HG02678 (cell line): ENCODE measurements around the gene ATP2B3.
A peak's percentile ranks its signal among the peaks of the same experiment; 100 is the strongest.

Experiments
- ATAC-seq: cut with Tn5 transposase; IDR thresholded peaks from one replicate; pipeline ENCODE4 v1.9.1; 2021; ENCODE audit warnings: mild to moderate bottlenecking, moderate library complexity; ENCODE audit not compliant: unreplicated experiment

The ATP2B3 gene

DNA sequence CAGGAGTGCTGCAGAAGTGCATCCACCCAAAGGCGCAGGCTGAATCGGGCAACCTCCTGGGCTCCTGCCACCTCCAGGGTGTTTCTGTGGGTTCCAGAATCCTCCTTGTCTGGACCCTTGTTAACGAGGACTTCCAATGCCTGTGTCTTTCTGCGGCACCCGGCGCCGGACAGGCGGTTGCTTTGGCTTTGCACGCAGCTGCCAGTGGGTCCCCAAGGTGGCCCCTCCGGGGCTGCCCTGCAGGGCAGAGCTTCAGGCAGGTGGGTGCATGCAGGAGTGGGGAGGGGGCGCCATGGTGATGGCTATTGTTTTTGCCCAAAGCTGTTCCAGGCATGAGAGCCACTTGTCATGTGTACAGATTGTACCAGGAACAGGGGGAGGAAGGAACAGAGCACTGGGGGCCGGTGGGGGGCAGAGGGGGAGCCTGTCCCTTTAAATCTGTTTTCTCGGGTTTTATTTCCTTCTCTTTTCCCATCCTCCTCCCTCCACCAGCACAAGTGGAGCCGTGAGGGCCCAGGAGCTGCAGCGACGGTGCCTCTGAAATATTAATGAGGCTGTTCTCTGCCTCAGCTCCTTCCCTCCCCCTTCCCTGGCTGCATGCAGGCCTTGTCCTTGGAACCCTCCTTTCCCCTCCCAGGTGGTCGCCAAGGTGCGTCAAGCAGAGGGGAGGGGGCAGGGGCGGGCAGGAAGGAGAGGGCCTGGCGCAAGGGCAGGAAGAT lies 13.1 kb downstream of the ATP2B3 start:
- ATAC-seq = no peak

DNA sequence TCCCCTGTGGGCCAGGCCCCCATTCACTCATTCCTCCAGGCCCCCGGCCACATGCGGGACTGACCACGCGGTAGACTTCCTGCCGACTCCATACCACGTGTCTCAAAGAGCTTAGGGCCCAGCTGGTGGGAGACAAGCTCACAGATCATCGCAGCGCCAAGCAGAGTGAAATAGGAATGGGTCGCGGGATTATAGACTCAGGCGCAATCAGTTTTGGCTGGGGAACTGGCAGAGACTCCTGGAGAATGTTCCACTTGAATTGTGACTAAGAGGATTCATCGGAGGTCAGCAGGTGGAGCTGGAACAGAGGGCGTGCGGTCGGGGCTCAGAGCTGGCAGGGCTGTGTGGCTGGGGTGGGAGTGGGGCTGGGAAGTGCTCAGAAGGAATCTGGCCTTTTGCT lies 15.6 kb downstream of the ATP2B3 start:
- no peak for ATAC-seq

DNA sequence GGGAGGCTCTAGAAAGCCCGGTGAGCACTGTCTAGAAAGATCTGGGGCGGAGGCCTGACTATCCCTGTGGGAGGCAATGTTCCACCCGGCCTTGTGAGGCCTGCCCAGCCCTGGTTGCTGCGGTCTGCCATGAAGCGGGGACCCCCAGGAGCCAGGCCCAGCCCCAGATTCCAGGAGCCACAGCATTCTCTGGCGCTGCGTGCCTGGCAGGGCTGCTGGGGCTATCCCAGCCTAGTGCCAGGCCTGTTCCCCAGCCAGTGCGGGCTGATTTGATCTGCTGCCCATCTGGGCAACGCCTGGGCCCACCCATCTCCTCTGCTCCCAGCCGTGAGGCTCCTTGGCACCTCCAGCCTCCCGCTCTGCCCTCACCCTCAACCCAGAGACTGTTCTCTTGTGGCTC lies 19.6 kb downstream of the ATP2B3 start:
- ATAC-seq = no peak

DNA sequence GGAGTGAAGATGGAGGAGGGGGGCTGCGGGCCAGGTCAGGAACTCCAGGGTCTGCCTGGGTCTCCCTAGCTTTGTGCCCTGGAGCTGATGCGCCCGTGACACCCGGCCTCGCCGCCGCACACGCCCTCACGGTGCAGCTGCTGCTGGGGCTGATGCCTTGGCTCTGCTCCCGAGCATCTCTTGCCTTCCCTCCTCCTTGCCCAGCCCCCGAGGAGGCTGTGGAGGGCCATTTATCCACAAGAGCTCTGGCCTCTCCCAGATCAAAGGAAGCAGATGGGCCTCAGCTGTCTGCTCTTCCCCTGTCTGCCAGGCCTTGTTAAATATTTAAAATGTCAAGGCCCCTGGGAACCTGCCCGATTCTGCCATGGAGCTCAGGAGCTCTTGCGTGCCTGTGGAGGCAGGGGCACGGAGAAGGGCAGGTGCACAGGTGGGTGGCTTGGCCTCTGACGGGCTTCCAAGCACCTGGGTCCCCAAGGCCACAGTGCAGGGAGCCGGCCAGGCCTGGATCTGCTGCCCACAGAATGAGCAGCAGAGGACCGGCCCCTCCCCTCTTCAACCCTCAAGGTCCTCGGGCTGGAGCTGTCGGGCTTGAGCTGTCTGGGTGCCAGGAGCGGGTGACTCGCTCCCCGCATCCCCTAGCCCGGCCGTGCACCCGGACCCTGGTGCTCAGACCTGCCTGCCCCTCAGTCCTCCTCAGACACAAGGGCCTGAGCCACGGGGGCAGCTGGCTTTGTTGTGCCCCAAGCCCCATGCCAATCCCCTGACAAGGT lies 20.3 kb downstream of the ATP2B3 start:
- ATAC-seq = no peak

DNA sequence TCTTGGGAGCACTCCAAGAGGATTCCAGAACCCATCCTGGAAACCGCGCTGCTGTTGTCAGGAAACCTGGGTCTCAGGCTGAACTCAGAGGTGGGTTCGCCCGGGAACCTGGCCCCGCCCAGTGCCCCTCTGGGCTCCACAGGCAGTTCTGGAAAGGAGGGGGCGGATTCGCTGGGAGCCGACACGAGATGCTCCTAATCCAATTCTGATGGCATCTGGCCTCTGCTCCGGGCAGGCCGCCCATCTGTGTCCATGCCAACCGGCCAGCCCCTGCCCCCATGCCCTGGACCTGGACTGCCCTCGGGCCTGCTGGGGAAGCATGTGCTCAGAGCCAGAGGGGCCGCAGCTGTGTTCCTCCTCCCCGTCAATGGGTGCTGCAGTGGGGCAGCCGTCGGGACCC lies 21.0 kb downstream of the ATP2B3 start:
- no peak for ATAC-seq

DNA sequence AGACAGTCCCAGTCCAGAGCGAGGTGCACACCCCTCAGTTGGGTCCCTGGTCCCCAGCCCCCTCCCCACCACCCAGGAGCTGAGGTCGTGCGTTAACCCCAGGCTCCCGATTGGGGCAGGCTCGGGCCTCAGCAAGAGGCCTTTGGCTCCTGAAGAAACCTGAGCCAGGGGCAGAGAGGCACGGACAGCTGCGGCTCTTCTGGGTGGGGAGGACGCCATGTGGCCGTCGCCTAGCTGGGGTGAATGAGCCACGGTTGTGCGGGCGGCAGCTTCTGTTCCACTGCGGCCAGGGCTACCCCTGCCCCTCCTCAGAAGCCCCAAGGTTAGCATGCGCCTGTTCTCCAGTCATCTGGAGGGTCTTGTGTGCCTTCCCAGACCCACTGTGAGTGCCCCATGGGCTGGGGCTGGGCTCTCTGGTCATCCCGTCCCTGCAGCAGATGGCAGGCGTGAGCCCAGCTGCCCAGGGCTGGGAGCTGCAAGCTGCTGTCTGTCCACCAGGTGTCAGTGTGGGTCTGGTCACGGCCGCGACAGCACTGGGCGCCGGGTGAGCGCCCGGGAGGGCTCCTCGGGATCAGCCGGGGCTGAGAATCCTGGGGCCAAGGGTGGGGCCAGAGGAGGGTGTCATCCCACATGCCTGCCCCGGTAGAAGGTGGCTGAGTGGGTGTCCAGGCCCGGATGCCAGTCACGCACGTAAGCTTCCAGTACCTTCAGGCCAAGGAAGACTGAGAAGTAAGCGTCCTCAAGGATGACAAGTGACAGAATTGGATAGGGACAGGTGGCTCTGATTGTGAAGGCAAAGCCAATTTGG lies 21.9 kb downstream of the ATP2B3 start:
- peak; percentile 64 for ATAC-seq

DNA sequence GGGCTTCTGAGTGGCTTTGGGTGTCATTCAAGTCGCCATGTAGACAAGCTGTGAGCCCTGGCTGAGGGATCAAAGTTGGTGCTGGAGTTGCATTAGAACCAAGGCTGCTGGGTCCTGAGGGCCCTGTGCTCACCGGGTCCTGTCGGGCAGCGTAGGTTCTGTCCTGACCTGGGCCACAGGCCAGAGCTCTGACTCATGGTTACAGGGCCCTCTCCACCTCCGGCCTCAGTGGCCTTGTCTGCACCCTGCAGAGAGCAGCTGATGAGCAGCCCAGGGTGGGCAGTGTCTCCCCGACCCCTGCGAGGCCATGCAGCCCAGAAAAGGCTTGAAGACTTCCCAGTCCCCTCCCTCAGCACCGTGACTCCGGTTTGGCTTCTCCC lies 22.5 kb downstream of the ATP2B3 start:
- ATAC-seq = no peak

DNA sequence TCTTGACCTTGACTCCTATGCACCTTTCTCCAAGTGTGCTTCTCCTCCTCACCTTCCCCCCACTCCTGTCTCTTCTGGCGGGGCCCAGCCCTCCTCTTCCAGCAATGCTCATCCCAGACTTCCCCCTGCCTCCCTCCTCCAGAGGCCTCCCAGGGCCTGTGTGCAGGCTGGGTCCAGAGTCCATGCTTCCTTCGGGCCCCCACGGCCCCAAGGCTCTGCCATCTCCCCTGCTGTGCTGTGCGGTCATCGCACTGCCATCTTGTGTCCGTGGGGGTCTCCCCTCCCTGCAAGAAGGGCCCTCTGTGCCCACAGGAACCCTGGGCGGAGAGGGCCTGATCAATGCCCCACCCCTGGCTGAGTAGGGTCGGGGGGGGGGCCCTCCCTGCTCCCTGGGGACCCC lies 27.3 kb downstream of the ATP2B3 start:
- ATAC-seq = no peak

DNA sequence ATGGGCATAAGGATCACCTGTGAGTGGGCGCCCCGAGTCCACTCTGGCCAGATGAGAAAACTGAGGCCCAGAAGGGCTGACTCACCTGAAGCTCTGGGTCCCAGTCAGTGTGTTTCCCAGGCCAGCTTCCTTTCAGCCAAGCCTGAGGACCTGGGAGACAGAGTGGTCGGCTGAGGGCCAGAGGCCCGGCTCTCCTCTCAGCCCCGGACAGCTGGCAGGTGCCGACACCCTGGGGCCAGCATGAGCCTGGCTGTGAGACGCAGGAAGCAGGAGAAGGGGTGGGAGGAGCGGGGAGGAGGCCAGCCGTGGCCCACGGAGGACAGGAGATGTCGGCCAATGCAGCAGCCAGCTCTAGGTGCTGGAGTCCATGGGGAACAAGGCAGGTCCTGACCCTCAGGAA lies 28.9 kb downstream of the ATP2B3 start:
- ATAC-seq = no peak

DNA sequence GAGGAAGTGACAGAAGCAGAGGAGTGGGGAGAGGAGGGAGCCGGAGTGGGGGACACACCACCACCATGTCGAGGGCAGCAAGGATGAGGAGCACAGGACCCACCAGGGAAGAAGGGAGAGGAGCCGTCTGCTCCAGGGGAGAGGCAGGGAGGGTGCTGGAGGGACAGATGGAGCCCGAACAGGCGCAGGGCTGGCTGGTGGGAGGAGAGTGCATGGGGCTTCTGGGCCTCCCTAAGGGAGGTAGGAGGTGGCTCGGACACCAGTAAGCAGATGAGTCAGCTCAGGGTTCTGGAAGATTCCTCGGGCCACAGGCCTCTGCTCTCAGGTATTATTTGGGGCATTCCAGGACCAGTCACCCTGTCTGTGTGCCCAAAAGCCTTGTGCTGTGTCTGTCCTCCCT lies 29.8 kb downstream of the ATP2B3 start:
- ATAC-seq = no peak

DNA sequence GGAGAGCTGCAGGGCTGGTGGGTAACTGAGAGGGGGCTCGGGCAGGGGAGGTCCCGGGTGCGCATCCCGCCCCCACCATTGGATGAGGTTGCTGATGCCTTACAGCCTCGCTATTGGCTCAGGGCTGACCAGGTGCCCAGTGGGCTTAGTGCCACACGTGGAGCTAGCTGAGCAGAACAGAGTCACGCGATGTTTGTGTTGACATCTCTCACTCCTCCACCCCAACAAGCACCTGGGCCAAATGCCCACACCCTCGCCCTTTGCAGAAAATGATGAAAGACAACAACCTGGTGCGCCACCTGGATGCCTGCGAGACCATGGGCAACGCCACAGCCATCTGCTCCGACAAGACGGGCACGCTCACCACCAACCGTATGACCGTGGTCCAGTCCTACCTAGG lies 31.8 kb downstream of the ATP2B3 start:
- no peak for ATAC-seq

DNA sequence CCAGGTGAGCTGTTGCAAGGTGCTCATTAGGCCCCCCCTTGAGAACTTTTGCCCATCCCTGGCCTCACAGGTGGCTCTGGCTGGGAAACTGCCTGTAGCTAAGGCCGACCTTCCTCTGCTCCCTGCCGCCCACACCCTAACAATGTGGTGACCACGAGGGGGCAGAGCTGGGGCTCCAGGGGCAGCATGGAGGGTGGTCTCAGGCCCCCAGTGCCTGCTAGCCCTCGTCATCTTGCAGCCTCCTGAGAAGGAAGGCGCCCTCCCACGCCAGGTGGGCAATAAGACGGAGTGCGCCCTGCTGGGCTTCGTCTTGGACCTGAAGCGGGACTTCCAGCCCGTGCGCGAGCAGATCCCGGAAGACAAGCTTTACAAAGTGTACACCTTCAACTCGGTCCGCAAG lies 32.4 kb downstream of the ATP2B3 start:
- ATAC-seq = no peak

DNA sequence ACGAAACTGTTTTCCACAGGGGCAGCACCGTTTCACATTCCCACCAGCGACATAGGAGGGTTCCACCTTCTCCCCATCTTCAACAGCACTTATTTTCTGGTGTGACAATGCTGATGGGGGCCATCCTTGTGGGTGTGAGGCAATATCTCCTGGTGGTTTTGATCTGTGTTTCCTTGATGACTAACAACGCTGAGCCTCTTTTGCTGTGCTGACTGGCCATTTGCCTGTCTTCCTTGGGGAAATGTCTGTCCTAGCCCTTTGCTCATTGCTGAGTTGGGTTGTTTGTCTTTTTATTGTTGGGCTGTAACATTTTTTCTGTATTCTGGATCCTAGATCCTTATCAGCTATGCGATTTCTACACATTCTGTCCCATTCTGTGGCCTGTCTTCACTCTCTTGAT lies 33.7 kb downstream of the ATP2B3 start:
- ATAC-seq = no peak

DNA sequence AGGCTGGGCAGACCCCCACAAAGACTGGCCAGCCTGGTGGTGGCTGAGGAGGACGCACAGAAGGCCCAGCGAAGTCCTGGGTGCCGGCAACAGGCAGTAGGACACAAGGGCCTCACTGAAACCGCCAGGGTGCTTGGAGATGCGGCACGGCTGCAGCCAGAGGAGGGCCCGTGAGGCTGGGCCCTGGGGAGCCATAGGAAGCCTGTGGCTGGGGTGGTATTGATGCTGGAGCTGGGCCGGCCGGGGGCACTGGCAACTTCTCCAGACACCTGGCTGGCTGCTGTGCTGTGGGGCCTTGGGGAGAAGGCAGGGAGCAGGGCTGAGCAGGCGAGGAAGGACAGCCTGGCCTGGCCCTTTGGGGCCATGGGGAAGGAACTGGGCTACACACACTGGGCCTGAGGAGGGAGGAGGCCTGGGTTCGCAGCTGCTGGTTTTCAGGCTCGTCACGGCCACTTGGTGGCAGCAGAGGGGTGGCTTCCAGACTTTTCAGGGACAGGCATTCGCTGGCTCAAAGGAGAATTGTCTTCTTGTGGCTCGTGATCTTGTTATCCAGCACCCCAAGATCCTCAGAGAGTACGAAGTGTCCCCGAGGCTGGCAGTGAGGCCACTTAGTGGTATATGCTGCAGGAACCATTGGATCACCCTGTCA lies 37.2 kb downstream of the ATP2B3 start:
- ATAC-seq = no peak

DNA sequence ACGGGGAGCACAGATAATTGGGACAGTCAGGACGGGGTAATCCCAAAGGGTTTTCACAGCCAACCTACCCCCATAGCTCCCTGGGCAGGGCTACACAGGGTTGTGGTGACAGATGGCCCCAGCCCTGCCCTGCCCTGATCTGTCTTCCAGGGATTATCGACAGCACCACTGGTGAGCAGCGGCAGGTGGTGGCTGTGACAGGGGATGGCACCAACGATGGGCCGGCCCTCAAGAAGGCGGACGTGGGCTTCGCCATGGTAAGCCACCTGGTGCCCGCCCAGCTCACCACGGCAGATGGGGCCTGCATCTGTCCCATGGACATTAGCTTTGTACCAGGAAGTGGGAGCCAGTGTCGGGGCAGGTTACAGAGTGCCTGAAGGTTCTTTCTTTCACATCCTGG lies 39.3 kb downstream of the ATP2B3 start:
- no peak for ATAC-seq

DNA sequence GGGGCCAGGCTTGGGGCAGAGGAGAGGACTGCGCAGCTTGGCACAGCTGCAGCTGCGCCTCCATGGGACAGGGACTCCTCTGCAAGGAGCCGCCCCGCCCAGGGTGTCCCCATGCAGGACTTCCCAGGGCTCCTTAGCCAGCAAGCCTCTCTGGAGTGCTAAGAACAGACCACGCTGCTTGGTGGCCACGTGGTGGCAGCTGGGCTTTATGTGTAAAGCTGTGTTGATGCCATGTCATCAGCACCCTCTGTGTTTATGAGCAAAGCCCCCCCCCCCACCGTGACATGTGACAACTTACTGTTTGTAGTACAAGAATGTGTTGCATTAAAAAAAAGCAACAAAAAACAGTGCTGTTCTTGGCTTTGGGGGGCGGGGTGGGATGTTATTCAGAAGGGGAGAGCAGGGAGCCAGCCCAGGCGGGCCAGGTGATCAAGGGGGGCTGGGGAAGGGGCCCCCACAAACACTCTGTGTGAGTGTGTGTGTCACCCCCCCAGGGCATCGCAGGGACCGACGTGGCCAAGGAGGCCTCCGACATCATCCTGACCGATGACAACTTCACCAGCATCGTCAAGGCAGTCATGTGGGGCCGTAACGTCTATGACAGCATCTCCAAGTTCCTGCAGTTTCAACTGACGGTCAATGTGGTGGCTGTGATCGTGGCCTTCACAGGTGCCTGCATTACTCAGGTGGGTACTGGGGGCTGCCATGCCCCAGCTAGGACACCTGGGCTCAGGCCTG lies 40.3 kb downstream of the ATP2B3 start:
- ATAC-seq = no peak

DNA sequence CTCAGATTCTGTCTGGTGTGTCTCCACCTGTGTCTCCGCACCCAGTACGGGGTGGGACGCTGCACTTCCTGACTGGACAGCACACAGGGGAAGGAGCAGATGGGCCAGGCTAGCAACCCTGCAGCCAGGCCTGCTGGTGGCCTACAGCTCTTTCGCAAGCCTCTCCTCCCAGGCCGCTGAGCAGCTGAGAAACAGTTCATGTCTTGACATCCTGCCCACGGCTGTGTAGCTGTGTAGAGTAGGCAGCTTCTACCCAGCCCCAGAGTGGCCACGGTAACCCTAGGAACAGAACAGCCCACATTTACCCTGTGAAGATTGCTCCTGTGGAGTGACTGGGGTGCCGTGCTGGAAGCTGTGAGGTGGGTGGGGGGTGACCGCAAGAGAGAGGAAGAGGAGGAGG lies 42.6 kb downstream of the ATP2B3 start:
- no peak for ATAC-seq

DNA sequence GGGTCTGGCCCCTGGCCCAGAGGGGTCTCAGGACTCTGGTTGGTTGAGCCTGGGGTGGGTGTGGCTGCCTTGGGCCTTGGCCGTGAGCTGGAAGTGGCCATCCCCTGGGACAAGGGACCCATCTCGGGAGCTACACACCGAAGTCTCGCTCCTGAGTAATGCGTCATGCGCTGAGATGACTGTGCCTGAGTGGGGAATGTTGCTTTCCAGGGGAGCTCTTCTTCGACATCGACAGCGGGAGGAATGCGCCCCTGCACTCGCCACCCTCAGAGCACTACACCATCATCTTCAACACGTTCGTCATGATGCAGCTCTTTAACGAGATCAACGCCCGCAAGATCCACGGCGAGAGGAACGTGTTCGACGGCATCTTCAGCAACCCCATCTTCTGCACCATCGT lies 43.0 kb downstream of the ATP2B3 start:
- no peak for ATAC-seq

DNA sequence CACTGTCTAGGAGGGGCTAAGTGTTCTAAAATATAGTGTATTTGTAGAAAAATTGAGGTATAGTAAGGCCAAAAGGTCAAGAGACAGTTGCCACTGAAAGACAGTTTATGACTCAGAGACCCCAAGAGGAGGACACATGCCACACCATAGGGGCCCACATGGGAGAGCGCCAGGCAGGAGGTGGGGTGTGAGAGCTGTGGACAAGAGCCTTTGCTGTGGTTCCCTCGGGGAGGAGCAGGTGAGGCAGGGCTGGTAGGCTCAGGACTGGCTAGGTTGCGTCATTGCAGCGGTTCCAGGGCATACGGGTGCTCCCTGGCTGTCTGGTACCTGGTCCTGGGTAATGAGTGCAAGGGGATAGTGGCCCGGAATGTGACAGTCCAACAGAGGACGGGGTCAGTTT lies 43.9 kb downstream of the ATP2B3 start:
- no peak for ATAC-seq

DNA sequence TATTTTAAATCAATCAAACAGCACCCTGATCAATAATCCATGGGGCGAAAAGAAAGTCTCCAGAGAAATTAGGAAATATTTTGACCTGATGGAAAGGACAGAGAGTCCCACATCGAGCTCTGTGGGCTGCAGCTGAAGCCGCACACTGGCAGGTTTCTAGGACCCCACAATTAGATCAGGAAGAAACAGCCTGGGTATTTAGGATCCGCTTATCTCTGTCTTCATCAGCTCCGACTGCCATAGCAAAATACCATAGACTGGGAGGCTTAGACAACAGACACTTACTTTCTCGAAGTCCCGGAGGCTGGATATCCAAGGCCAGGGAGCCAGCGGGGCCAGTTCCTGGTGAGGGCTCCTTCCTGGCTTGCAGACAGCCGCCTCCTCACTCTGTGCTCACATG lies 45.1 kb downstream of the ATP2B3 start:
- ATAC-seq = no peak
